ENCODE measurements around the gene MRAS. TPM values are rescaled to one million over a fixed set of nuclear protein-coding genes. Genes with fewer than 3 reads are reported as not detected.
A peak's percentile ranks its signal among the peaks of the same experiment; 100 is the strongest.
"Not testable (repeated sequence)": the region's sequence is repeated elsewhere in the genome, so short reads cannot be mapped to it uniquely, and the experiment has no call there.

Gene MRAS
- total RNA-seq, 1 donor from 2014 or later = 55.4 TPM

- no peak for TF ChIP-seq CTCF (IDR thresholded peaks at IDR 0.05)
- H3K4me1 ChIP-seq = no peaks in the 10 kb centered on the region
- no peak overlapping the region for H3K27ac ChIP-seq
- H3K9me3 ChIP-seq = no peaks in the 10 kb centered on the region
- no peaks in the 10 kb centered on the region for H3K27me3 ChIP-seq (ENCODE audit: low read depth)
- intact Hi-C loops (cut with DNase I) = no loop called here
- ATAC-seq = no peak
- H3K36me3 ChIP-seq = no peaks in the 10 kb centered on the region
- no peak for DNase-seq
- no peak overlapping the region for H3K4me3 ChIP-seq
Observed at GRCh38 chr3:138423316-138423715, 74.9 kb downstream of the MRAS start.

GRCh38 chr3:138424323-138424722, 75.9 kb downstream of the MRAS start:
- no peaks in the 10 kb centered on the region for H3K27me3 ChIP-seq (ENCODE audit: low read depth)
- no peak overlapping the region for H3K27ac ChIP-seq
- no peaks in the 10 kb centered on the region for H3K4me1 ChIP-seq
- no peak for TF ChIP-seq CTCF (IDR thresholded peaks at IDR 0.05)
- intact Hi-C loops (cut with DNase I) = no loop called here
- no peak overlapping the region for H3K4me3 ChIP-seq
- ATAC-seq (no peak), DNase-seq (no peak)
- no peaks in the 10 kb centered on the region for H3K36me3 ChIP-seq
- no peaks in the 10 kb centered on the region for H3K9me3 ChIP-seq

GRCh38 chr3:138426211-138426610, 77.8 kb downstream of the MRAS start:
- Histone ChIP-seq H3K4me3 (no peak overlapping the region), H3K27ac (no peak overlapping the region), H3K4me1 (no peaks in the 10 kb centered on the region), H3K9me3 (no peaks in the 10 kb centered on the region), H3K36me3 (no peaks in the 10 kb centered on the region), H3K27me3 (ENCODE audit: low read depth) (peaks cover 11% of the 10 kb centered on the region)
- no peak for ATAC-seq
- peak; percentile 43 for TF ChIP-seq CTCF (IDR thresholded peaks at IDR 0.05)
- intact Hi-C loops (cut with DNase I) = no loop called here
- DNase-seq = no peak

- H3K27me3 ChIP-seq (ENCODE audit: low read depth) = peaks cover 11% of the 10 kb centered on the region
- H3K9me3 ChIP-seq; intact Hi-C loops (cut with DNase I); H3K27ac ChIP-seq; H3K4me3 ChIP-seq; DNase-seq; H3K36me3 ChIP-seq; H3K4me1 ChIP-seq; ATAC-seq: not testable (repeated sequence)
Observed at GRCh38 chr3:138426754-138427153, 78.4 kb downstream of the MRAS start.

GRCh38 chr3:138429665-138430064, 81.3 kb downstream of the MRAS start:
- Histone ChIP-seq H3K27me3 (ENCODE audit: low read depth) (peaks cover 22% of the 10 kb centered on the region), H3K4me3 (no peak overlapping the region), H3K4me1 (peaks cover 12% of the 10 kb centered on the region), H3K36me3 (no peaks in the 10 kb centered on the region), H3K27ac (no peak overlapping the region), H3K9me3 (no peaks in the 10 kb centered on the region)
- TF ChIP-seq CTCF (IDR thresholded peaks at IDR 0.05) = no peak
- DNase-seq (no peak), ATAC-seq (no peak)
- intact Hi-C loops (cut with DNase I) = no loop called here

- H3K27ac ChIP-seq = no peak overlapping the region
- no peaks in the 10 kb centered on the region for H3K9me3 ChIP-seq
- ATAC-seq (no peak), DNase-seq (no peak)
- H3K4me1 ChIP-seq = peaks cover 30% of the 10 kb centered on the region
- no peak for TF ChIP-seq CTCF (IDR thresholded peaks at IDR 0.05)
- peaks cover 36% of the 10 kb centered on the region for H3K27me3 ChIP-seq (ENCODE audit: low read depth)
- no peak overlapping the region for H3K4me3 ChIP-seq
- no peaks in the 10 kb centered on the region for H3K36me3 ChIP-seq
- intact Hi-C loops (cut with DNase I) = no loop called here
Observed at GRCh38 chr3:138432576-138433240, 84.3 kb downstream of the MRAS start.

Data from lower lobe of right lung (tissue), 2 donors.